H9 (cell line): ENCODE data around the gene KCTD20. TPM values are rescaled to one million over a fixed set of nuclear protein-coding genes. Genes with fewer than 3 reads are reported as not detected.

Experiments
- DNase-seq: peaks from one replicate; pipeline ENCODE4 v3.0.0-alpha.2; 2017
- H2AFZ ChIP-seq: one replicate; pipeline ENCODE4 v1.6.1; 2013; ENCODE audit warnings: mild to moderate bottlenecking, low read length, control low read depth, moderate library complexity
- H2AK5ac ChIP-seq: 2 replicates; pipeline ENCODE4 v1.6.1; 2013; ENCODE audit warnings: low read length, control low read depth, mixed read lengths; ENCODE audit not compliant: insufficient read length
- H2BK120ac ChIP-seq: one replicate; pipeline ENCODE4 v1.6.1; 2013; ENCODE audit warnings: low read depth, mild to moderate bottlenecking, low read length, control low read depth, inconsistent platforms; ENCODE audit not compliant: poor library complexity, severe bottlenecking
- H2BK12ac ChIP-seq: 2 replicates; pipeline ENCODE4 v1.6.1; 2013; ENCODE audit warnings: low read length, control low read depth, mixed read lengths, low read depth; ENCODE audit not compliant: insufficient read length
- H2BK15ac ChIP-seq: 2 replicates; pipeline ENCODE4 v1.6.1; 2013; ENCODE audit warnings: low read depth, low read length, control low read depth
- H2BK20ac ChIP-seq: one replicate; pipeline ENCODE4 v1.6.1; 2013; ENCODE audit warnings: low read depth, mild to moderate bottlenecking, low read length, control low read depth, inconsistent platforms; ENCODE audit not compliant: poor library complexity, severe bottlenecking
- H2BK5ac ChIP-seq: 2 replicates; pipeline ENCODE4 v1.6.1; 2013; ENCODE audit warnings: low read length, control low read depth, mixed read lengths; ENCODE audit not compliant: insufficient read length
- H3K14ac ChIP-seq: 2 replicates; pipeline ENCODE4 v1.6.1; 2013; ENCODE audit warnings: low read length, control low read depth; ENCODE audit not compliant: insufficient read depth
- H3K18ac ChIP-seq: 2 replicates; pipeline ENCODE4 v1.6.1; 2013; ENCODE audit warnings: low read depth, mild to moderate bottlenecking, mixed read lengths, low read length, control low read depth; ENCODE audit not compliant: insufficient read length
- H3K23ac ChIP-seq: 2 replicates; pipeline ENCODE4 v1.6.1; 2013; ENCODE audit warnings: low read length, control low read depth, mixed read lengths, low read depth; ENCODE audit not compliant: insufficient read length
- H3K23me2 ChIP-seq: 2 replicates; pipeline ENCODE4 v1.6.1; 2013; ENCODE audit warnings: low read depth, mild to moderate bottlenecking, mixed read lengths, low read length, control low read depth; ENCODE audit not compliant: insufficient read length, poor library complexity, severe bottlenecking
- H3K27ac ChIP-seq: 2 replicates; pipeline ENCODE4 v1.5.1; 2013; ENCODE audit warnings: low read length, control low read depth, mixed read lengths, low read depth; ENCODE audit not compliant: insufficient read length
- H3K27me3 ChIP-seq: 2 replicates; pipeline ENCODE4 v1.6.1; 2013; ENCODE audit warnings: low read length, control low read depth, inconsistent platforms; ENCODE audit not compliant: insufficient read depth
- H3K4ac ChIP-seq: 2 replicates; pipeline ENCODE4 v1.6.1; 2013; ENCODE audit warnings: low read depth, mild to moderate bottlenecking, control low read depth, inconsistent platforms, low read length, moderate library complexity
- H3K4me1 ChIP-seq: 2 replicates; pipeline ENCODE4 v1.6.1; 2013; ENCODE audit warnings: low read length, control low read depth, inconsistent platforms; ENCODE audit not compliant: insufficient read depth
- H3K4me2 ChIP-seq: 2 replicates; pipeline ENCODE4 v1.6.1; 2013; ENCODE audit warnings: low read length, control low read depth, mixed read lengths; ENCODE audit not compliant: insufficient read length, insufficient read depth
- H3K56ac ChIP-seq: 2 replicates; pipeline ENCODE4 v1.6.1; 2013; ENCODE audit warnings: low read depth, mild to moderate bottlenecking, mixed read lengths, low read length, control low read depth; ENCODE audit not compliant: insufficient read length
- H3K79me1 ChIP-seq: 2 replicates; pipeline ENCODE4 v1.6.1; 2013; ENCODE audit warnings: low read depth, mild to moderate bottlenecking, moderate library complexity, low read length, control low read depth, inconsistent platforms; ENCODE audit not compliant: insufficient read depth, poor library complexity, severe bottlenecking
- H3K79me2 ChIP-seq: 2 replicates; pipeline ENCODE4 v1.6.1; 2013; ENCODE audit warnings: low read length, control low read depth, inconsistent platforms; ENCODE audit not compliant: insufficient read depth
- H3K9ac ChIP-seq: 2 replicates; pipeline ENCODE4 v1.6.1; 2013; ENCODE audit warnings: low read length, control low read depth, mixed read lengths; ENCODE audit not compliant: insufficient read length; ENCODE audit errors: extremely low read depth
- H3K9me3 ChIP-seq: one replicate; pipeline ENCODE4 v1.6.1; 2013; ENCODE audit warnings: low read depth, low read length, inconsistent platforms; ENCODE audit not compliant: control insufficient read depth
- H3T11ph ChIP-seq: one replicate; pipeline ENCODE4 v1.6.1; 2013; ENCODE audit warnings: mild to moderate bottlenecking, low read length, control low read depth, inconsistent platforms
- H4K20me1 ChIP-seq: one replicate; pipeline ENCODE4 v1.6.1; 2013; ENCODE audit not compliant: control insufficient read depth, insufficient read length, insufficient read depth
- H4K5ac ChIP-seq: 2 replicates; pipeline ENCODE4 v1.6.1; 2013; ENCODE audit warnings: low read depth, mild to moderate bottlenecking, mixed read lengths, low read length, control low read depth; ENCODE audit not compliant: insufficient read length
- H4K8ac ChIP-seq: replicated peaks from 2 replicates; pipeline ENCODE4 v1.6.1; 2013; ENCODE audit warnings: low read length, control low read depth, mixed read lengths, low read depth; ENCODE audit not compliant: insufficient read length
- H4K91ac ChIP-seq: 2 replicates; pipeline ENCODE4 v1.6.1; 2013; ENCODE audit warnings: low read depth, mild to moderate bottlenecking, moderate library complexity, mixed read lengths, low read length, control low read depth; ENCODE audit not compliant: insufficient read length
- H3K27ac Mint-ChIP-seq, 3 experiments: 2 replicates in 2 of 3; 3 replicates in 1 of 3; pipeline ENCODE4 v1.8.0; 2020 to 2021; ENCODE audit warnings: mixed read lengths in 3 of 3, mild to moderate bottlenecking in 1 of 3, moderate library complexity in 1 of 3
- H3K27me3 Mint-ChIP-seq: 2 replicates; pipeline ENCODE4 v1.8.0; 2021; ENCODE audit warnings: low read depth, mild to moderate bottlenecking, moderate library complexity, mixed read lengths
- H3K36me3 Mint-ChIP-seq, 3 experiments: 2 replicates in 2 of 3; 3 replicates in 1 of 3; pipeline ENCODE4 v1.8.0; 2020 to 2021; ENCODE audit warnings: low read depth in 3 of 3, mixed read lengths in 3 of 3; ENCODE audit not compliant: insufficient read depth in 1 of 3
- H3K4me1 Mint-ChIP-seq, 2 experiments: 2 replicates each; pipeline ENCODE4 v1.8.0; 2020; ENCODE audit warnings: mixed read lengths in 2 of 2
- H3K4me3 Mint-ChIP-seq, 2 experiments: 2 replicates in 1 of 2; 3 replicates in 1 of 2; pipeline ENCODE4 v1.8.0; 2020 to 2021; ENCODE audit warnings: mild to moderate bottlenecking in 2 of 2, mixed read lengths in 2 of 2, moderate library complexity in 1 of 2
- H3K9me3 Mint-ChIP-seq, 2 experiments: 2 replicates in 1 of 2; 3 replicates in 1 of 2; pipeline ENCODE4 v1.8.0; 2020; ENCODE audit warnings: mild to moderate bottlenecking in 2 of 2, mixed read lengths in 2 of 2, moderate library complexity in 1 of 2
- CTCF ChIP-seq: fragments of 200-600 bp; sonication (generic); conservative IDR thresholded peaks from 3 replicates; pipeline ENCODE4 v1.8.0; 2021; ENCODE audit warnings: antibody characterized with exemption, mild to moderate bottlenecking
- WGBS: extraction: QIAGEN DNeasy Blood & Tissue Kit; methylation state at CpG from one replicate; pipeline ENCODE4 v1.1.7; 2013; ENCODE audit warnings: missing lambda C conversion rate, low lambda C conversion rate, mixed read lengths; ENCODE audit not compliant: insufficient read length; ENCODE audit errors: extremely low coverage; 5-methylcytosine and 5-hydroxymethylcytosine counted together
- total RNA-seq: library from RNA; stranded (reverse); gene quantifications from 2 replicates; pipeline ENCODE4 v1.2.1, GENCODE V29; 2021

Gene KCTD20
- total RNA-seq, 1 experiment from 2014 or later: 22.6 TPM

GRCh38 chr6:36436466-36436865, 6.3 kb upstream of the KCTD20 start:
- Histone ChIP-seq H3T11ph (no peak overlapping the region), H2BK15ac (no peak overlapping the region), H3K4me2 (no peak overlapping the region), H3K27ac (no peak overlapping the region), H2AFZ (no peak overlapping the region), H4K20me1 (no peaks in the 10 kb centered on the region), H3K9ac (no peak overlapping the region), H3K4me1 (no peaks in the 10 kb centered on the region), H2BK120ac (no peak overlapping the region), H3K79me1 (no peaks in the 10 kb centered on the region), H4K91ac (no peak overlapping the region), H3K27me3 (no peaks in the 10 kb centered on the region), H4K5ac (no peak overlapping the region), H2BK12ac (no peak overlapping the region), H3K14ac (no peak overlapping the region), H3K56ac (no peak overlapping the region), H3K4ac (no peak overlapping the region), H2BK5ac (no peak overlapping the region), H4K8ac (no peak overlapping the region), H3K23me2 (no peaks in the 10 kb centered on the region), H2BK20ac (no peak overlapping the region), H3K18ac (no peak overlapping the region), H3K9me3 (no peaks in the 10 kb centered on the region), H3K79me2 (no peaks in the 10 kb centered on the region), H3K23ac (no peak overlapping the region), H2AK5ac (no peak overlapping the region)
- H3K4me1 Mint-ChIP-seq: peaks cover 7% of the 10 kb centered on the region in 2 experiments
- no peak overlapping the region for H3K27ac Mint-ChIP-seq
- no peak for TF ChIP-seq CTCF
- no peak overlapping the region for H3K4me3 Mint-ChIP-seq
- DNase-seq: no peak
- no peaks in the 10 kb centered on the region for H3K36me3 Mint-ChIP-seq
- no peaks in the 10 kb centered on the region for H3K9me3 Mint-ChIP-seq
- H3K27me3 Mint-ChIP-seq: no peaks in the 10 kb centered on the region
- WGBS: no CpG with 5 or more reads among the region's 1 CpG
